GM18868 (cell line): ENCODE results near the gene NR2F1-AS1.

Experiments used
- ATAC-seq: cut with Tn5 transposase; IDR thresholded peaks from one replicate; pipeline ENCODE4 v1.9.1; 2021; ENCODE audit warnings: mild to moderate bottlenecking, moderate library complexity; ENCODE audit not compliant: unreplicated experiment

Gene NR2F1-AS1

DNA sequence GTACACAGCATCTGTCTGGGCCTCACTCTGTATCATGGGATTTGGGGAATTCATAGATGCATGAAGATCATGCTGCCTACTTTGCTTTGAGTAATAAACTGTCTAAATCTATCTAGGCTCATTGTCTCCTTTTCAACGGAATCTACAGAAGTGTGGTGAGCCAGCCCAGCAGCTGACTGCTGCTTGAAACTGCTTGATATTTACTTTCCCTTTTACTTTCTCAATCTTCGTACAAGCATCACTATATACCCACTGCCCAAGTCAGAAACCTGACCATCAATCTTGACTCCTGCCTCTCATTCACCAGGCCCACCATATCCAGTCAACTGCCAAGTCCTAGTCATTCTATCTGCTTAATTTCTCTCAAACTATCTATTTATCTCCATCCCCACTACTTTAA, 142.9 kb downstream of the NR2F1-AS1 start:
- ATAC-seq = no peak

GRCh38 chr5:93436083-93436482, 144.9 kb downstream of the NR2F1-AS1 start:
- no peak for ATAC-seq

DNA sequence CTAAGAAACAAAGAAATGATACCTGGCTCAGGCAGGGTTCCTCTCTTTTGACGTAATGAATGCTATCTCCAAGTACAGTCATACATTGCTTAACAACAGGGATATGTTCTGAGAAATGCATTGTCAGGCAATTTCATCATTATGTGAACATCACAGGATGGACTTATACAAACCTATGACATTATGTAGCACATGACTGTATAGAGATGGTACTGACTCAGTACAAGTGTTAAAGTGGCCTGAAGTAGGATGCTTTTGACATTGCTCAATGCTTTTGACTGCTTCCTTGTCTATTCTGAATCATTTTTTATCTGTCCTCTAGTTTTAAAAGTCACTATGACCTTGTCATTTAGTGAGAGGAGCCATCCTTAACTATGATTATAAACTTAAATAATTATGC, 147.6 kb downstream of the NR2F1-AS1 start:
- ATAC-seq = no peak

- no peak for ATAC-seq
These were observed 149.8 kb downstream of the NR2F1-AS1 start for GRCh38 chr5:93431250-93431649.

DNA sequence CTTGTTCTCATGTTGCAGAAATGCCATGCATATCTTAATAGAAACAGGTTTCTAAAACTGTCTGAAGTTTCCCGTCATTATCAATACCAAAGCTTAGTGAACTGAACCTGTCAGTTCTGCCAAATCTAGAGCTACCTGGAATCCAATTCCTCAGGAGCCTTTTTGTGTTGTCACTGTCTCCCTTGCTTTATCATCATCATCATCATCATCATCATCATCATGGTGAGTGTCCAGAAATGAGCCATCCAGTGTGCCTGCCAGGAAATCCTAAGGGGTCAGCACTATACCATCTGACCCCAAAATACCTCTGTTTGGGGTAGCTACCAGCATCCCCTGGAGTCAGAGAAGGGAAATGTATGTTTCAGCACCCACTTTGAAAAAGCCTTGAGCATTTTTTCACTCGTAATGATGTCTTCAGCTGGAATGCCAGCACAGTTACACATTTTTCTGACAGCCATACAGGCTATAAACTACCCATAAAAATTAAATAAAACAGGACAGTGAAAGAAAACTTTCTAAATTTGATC, 150.3 kb downstream of the NR2F1-AS1 start:
- no peak for ATAC-seq

DNA sequence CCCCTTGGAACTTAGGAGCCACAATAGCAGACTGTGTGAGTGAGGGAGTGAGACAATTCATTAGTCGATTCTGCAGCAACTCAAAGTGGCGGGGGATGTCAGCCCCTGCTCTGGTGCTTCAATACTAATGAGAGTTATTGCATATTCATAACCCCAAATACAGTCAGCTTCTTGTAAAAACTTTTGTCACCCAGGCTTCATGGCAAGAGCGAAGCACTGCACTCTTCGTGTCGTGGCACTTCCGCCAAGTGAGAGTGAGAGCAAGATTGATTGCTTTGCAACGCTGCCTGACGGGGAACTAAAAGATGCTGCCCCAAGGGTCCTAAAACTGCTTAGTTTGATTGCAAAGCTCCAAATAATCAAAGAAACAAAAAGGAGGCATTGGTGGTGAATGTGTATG, 150.9 kb downstream of the NR2F1-AS1 start:
- ATAC-seq = no peak

DNA sequence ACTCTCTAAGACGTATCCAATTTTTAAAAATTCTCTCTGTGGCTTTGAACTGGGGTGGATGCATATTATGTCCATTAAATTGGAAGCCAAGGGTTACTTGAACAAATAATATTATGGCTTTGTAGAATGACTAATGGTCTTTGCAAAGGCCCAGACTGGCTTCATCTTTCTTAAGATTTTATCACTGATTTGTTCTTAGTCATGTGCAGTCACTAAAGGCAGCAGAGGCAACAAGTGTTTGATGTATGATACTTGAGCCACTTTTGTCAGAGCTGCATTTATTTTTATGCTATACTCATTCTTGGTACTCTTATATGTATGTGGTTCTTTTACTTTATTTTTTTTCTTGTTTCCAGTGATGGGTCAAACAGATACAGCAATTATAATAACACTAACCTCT, 152.2 kb downstream of the NR2F1-AS1 start:
- no peak for ATAC-seq

- ATAC-seq = no peak
These were observed 153.7 kb downstream of the NR2F1-AS1 start for GRCh38 chr5:93427316-93427715.

- no peak for ATAC-seq
These were observed 155.9 kb downstream of the NR2F1-AS1 start for GRCh38 chr5:93425096-93425495.

DNA sequence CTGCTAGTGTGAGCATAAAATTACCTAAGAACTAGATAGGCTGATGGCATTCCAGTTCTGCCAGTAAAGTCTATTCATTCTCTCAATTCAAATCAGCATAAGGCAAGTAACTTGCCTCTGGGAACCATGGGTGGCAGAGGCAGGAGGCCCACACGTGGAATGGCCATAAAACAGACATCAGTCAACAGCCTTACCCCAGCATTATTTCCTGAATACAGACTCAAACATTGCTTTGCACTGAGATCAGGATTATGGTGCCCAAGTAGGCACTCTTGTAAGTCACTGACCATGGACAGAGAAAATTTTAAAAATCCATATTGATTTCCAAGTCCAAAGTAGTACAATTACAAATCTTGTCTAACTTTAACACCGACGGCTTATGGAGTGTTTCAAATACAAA, 157.7 kb downstream of the NR2F1-AS1 start:
- no peak for ATAC-seq

GRCh38 chr5:93422652-93423280, 158.3 kb downstream of the NR2F1-AS1 start:
- ATAC-seq = no peak

- no peak for ATAC-seq
These were observed 159.0 kb downstream of the NR2F1-AS1 start for GRCh38 chr5:93421987-93422401.

- ATAC-seq = no peak
These were observed 159.6 kb downstream of the NR2F1-AS1 start for GRCh38 chr5:93421468-93421867.

DNA sequence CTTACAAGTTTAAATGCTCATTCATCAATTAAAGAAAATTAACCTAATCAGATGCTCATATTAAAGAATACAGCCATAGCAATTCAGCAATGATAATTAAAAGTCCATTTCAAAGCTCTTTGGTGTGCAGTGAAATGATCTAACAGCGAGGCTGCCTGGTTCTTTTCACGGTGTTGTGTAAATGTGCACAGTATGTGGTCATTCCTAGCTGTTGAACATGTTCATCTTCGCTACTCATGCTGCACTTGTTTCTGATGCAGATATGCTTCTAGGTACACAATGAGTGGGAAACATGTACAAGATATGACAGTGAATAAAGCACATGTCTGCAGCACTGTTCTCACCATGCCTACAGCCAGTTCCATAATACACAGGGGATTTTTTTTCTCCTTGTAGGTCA, 163.5 kb downstream of the NR2F1-AS1 start:
- ATAC-seq = no peak

DNA sequence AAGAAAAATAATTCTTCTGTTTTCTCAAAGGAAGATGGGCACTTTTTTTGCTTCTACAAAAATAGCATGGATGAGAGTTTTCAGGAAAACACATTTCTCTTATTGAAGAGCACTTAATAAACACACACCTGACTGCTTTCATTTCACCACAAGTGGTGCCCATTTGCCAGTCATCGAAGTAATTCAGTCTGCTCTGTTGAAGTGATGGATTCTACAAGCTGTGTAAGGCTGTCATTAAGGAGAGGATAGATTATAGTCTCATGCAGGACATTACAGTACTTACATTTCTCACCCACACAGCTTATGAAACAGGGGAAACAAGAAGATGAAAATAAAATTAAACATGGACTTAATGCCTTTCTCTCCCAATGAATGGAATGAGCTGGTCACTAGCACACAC, 165.2 kb downstream of the NR2F1-AS1 start:
- ATAC-seq = no peak

- ATAC-seq = no peak
These were observed 169.3 kb downstream of the NR2F1-AS1 start for GRCh38 chr5:93411716-93412115.

- no peak for ATAC-seq
These were observed 171.3 kb downstream of the NR2F1-AS1 start for GRCh38 chr5:93409691-93410090.

DNA sequence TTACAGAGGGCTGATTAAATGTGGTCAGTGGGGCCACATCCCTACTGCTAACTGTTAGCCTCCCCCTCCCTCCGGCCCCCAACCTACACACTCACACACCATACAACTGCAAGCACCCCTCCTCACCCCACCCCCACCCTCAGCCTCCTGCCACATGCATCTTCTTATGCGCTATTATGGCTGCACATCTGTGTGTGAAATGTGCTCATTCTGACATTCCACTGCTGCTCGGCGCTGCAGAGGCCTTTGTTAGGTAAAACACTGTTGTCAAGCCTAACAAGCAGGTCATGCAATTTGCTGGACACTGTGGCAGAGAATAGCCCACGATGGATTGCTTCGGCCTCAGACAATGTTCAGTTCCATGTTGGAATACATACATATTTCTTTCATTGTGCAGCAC, 173.6 kb downstream of the NR2F1-AS1 start:
- no peak for ATAC-seq

- no peak for ATAC-seq
These were observed 174.0 kb downstream of the NR2F1-AS1 start for GRCh38 chr5:93406971-93407401.

GRCh38 chr5:93404246-93404645, 176.8 kb downstream of the NR2F1-AS1 start:
- no peak for ATAC-seq

GRCh38 chr5:93403141-93403928, 177.7 kb downstream of the NR2F1-AS1 start:
- no peak for ATAC-seq

DNA sequence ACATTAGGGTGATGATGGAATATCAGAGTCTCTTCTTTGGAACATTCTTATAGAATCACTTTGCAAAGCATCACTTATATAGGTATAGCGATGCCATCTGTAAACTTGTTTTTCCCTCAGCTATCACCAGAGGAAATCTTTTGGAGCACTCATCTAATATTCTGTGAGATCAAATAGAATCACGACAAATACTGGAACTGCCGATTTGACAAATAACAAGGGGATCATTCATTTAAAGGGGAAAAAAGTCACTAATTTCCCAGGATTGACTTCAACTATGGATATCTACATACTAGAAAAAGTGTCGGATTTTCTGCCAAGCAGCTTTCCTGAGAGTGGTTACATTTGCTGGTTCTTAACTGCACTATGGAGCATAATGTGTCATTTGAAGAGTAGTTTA, 178.6 kb downstream of the NR2F1-AS1 start:
- ATAC-seq = no peak
